GDM1 (cell line): ENCODE data around the gene BAG5.
"Not testable (repeated sequence)": the region's sequence is repeated elsewhere in the genome, so short reads cannot be mapped to it uniquely, and the experiment has no call there.

Source experiments
- DNase-seq: peaks from one replicate; lab custom pipeline; 2025; lab: John Stamatoyannopoulos, UW

Gene BAG5

GRCh38 chr14:103522649-103523574 lies 39.5 kb downstream of the BAG5 start, which contains the start of gene CKB:
TSS of gene CKB (minus strand) at chr14:103522830. CDS start at chr14:103522493, 337 bp downstream.
- no peak for DNase-seq

DNA sequence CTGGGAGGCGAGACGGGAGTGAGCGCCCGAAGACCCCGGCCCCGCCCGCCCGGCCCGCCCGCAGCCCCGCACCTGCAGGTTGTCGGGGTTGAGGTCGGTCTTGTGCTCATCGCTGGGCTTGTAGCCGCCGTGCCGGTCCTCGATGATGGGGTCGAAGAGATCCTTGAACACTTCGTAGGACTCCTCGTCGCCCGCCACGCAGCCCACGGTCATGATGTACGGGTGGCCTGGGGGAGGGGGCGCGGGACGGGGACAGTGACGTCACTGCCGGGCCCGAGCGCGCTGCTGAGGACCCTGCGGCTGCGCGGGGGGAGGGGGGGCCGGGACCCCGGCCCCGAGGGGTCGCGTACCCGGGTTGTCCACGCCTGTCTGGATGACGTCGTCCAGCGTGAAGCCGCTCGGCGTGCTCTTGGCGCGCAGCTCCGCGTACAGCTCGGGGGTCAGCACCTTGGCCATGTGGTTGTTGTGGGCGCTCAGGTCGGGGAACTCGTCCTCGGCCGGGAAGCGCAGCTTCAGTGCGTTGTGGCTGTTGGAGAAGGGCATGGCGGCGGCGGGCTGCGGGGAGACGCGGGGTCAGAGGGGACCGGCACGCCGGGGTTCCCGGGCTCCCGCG lies 40.4 kb downstream of the BAG5 start:
- no peak for DNase-seq

DNA sequence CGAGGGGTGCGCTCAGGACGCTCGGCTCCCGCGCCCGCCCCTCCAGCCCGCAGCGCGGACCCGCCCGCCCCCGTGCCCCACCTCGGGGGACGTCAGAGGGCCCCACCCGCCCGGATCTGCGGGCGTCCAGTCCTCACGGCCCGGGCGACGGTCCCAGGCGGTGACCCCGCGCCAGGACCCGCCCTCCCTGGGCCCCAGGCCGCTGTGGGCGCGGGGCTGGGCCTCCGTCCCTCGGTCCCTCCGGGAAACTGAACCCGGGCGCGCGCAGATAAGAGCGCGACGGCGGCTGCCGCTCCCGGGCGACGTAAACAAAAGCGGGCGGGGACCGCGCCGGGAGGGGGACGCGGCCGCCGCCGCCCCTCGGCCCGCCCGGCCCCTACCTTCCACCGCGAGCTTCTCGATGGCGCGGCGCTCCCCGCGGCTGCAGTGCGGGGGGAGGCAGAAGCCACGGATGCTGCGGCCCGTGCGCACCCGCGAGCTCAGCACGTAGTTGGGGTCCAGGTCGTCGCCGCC lies 41.0 kb downstream of the BAG5 start:
- no peak for DNase-seq

DNA sequence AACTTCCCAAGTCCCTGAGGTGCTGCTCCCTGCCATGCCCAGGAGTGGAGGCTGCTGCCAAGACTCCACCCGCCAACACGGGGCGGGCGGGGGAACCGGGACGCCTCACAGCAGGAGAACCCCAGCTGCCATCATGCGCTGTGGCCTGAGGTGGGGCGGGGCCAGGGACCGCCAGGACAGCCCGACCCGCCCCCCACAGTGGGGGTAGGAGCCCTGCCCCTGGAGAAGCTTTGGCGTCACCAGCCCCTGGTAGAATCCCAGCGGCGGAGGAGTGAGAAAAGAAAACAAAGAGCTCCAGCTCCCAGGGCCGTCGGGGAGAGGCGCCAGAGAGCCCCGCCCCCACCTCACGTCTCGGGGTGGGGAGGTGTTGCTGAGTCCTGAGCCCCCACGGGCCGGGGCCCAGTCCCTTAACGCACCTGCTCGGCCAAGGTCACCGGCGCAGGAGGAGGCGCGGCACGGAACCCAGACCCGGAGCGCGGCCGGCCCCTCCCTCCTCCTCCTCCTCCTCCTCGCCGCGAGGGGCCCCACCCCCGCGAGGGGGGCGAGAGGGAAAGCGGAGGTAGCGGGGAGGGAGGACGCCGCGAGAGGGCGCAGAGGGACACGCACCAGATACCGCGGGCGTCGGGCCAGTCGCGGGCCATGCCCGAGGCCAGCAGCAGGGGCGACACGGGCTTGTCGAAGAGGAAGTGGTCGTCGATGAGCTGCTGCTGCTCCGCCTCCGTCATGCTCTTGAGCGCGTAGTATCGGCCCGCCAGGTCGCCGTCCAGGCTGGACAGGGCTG lies 41.6 kb downstream of the BAG5 start:
- peak; percentile 63 for DNase-seq

GRCh38 chr14:103520269-103520656 lies 42.2 kb downstream of the BAG5 start:
- no peak for DNase-seq

DNA sequence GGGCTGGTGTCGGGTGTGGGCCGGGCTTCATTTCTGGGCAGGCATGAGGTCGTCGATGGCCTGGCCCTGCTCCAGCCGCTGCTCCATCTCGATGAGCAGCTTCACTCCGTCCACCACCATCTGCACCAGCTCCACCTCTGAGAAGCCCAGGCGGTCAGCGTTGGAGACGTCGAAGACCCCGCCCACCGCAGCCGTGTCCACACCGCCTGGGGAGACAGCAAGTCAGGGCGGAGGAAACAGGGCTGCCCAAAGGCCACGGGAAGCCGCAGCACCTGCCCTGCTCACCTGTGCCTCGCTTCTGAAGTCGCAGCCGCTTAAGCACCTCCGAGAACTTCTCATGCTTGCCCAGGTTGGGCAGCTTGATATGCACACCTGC lies 42.6 kb downstream of the BAG5 start:
- DNase-seq = no peak

DNA sequence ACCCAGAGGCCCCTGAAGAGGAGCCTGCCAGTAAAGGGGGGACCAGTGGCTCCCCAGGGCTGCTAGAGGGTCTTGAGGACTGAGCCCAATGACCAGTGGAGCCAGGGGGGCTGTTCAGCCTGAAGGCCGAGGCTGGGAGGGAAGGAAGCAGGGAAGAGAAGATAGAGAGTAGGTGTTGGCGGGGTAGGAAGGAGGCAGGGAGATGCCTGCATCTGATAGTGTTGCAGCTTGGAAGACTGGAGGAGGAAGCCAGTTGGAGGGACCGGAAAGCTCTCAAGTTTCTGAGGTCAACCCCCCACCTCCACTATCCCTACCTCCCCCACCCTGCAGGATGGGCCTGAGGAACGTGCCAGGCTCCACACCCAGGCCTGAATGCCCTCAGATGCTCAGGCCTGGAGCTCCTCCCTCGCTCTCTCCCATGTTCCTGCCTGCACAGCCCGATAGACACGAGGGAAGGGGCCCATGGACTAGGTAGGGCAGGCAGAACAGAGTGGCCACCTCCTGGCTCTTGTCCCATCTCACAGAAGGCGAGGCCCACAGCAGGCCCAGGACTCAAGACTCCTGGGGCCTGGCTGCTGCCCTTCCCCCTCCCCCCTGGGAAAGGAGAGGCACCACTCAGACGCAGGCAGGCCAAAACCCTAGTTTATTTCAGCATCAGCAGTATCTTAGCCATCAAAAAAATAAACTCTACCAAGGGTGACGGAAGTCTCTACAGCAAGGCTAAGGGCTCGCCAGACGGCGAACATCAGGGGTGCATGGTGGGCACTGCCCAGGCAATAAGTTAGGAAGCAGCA lies 43.2 kb downstream of the BAG5 start:
- peak; percentile 52 for DNase-seq

DNA sequence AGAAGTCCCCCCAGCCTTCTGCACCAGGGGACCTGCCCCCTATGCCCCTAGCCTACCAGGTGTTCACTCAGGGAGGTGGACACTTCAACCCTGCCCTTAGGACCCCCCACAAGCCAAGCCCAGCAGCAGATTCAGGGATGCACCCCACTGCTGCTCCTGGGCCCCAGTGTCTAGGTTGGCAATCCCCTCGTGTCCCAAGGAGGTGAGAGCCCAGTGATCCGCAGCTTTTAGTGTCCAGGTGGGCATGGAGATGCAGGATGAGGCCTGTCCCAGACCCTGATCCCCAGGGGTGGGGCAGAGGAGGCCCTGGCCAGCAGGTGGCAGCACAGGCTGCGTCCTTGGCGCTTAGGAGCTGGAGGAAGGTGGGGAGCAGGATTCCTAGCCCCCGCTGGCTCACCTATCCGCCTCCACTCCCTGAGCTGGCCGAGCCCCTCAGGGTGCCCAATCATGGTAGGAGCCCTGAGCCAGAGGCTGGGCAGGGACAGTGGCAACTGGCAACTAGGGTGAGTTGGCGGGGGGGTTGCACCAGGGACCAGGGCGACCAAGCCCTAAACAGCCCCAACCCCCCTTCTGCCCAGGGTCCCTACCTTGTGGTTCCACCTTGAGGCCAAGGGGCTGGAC lies 43.9 kb downstream of the BAG5 start:
- peak; percentile 42 for DNase-seq

DNA sequence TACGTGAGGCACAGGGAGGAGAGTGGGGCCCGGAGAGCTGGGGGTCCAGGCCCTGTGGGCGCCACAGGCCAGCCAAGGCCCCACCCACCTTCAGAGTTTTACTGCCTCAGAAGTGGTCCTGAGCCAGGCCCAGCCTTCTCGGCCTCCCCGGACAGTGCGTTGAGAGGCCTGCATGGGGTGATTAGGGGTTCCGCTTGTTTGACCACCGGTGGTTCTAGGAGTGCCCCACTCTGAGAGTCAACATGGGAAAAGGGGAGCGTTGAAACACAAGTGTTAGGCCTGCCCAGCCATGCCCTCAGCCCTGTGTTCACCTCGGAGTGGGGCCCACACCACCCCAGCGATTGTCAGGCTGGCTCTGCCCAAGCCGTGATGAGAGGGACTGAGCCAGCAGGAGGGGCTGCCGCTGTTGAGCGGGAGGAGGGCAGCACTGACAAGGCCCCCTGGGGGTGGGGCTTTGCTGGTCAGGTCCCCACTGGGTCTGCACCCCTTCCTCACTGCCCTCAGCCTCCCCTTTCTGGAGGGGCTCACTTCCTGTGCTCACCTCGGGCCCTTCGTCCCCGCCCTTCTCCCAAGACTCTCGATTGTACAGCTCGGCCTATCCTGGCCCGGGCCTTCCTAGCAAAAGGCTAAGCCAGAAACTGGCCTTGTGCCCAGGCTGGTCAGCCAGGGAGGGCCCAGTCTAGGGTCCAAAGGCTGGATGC lies 44.6 kb downstream of the BAG5 start:
- DNase-seq = no peak

DNA sequence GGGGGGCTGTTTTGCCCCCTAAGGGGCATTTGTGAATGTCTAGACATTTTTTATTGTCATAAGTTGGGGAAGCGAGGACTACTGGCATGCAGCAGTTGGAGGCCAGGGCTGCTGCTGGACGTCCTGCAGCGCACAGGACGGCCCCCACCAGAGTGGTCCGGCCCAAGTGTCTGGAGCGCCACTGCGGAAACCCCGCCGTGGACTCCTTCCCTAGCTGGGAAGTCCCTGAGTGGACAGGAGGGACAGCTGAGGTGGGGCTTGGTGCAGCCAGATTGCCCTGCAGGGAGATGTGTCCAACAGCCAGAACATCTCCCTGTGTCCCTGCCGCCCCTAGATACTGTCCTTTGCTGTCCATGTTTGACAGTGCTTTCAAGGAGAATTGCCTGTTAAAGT lies 45.3 kb downstream of the BAG5 start:
- DNase-seq = no peak

DNA sequence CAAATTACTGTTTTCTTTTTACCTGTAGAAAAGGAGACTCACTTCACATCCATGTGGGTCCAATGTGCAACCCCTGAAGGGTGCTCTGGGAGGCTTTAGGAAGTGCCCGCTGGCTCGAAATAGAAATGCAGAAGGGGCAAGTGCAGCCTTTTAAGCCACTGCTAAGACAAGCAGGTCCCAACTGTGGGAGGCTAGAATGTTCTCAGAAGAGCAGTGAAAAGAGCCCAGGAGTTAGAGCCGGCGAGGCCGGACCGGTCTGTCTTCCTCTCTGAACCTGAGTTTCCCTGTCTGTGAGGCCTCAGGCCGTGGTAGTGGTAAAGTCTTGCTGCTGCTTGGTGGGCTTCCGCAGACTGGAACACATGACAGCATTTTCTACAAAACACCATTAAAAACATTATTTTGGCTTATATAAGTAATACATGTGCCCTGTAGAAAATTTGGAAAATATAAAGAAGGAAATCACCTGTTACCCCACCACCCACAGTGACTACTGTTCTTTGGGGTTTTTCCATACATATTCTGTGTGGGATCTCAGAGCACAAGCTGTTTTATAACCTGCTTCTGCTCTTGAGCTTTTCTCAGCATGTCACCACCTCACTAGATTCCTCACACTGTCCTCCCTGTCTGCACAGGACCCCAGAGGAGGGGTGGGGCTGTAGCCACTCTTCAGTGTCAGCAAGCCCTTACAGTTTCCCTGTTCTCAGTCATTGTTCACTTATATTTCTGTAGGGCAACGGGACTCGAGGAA lies 45.9 kb downstream of the BAG5 start:
- DNase-seq = no peak

GRCh38 chr14:103514596-103515421 lies 47.6 kb downstream of the BAG5 start:
- DNase-seq = no peak

DNA sequence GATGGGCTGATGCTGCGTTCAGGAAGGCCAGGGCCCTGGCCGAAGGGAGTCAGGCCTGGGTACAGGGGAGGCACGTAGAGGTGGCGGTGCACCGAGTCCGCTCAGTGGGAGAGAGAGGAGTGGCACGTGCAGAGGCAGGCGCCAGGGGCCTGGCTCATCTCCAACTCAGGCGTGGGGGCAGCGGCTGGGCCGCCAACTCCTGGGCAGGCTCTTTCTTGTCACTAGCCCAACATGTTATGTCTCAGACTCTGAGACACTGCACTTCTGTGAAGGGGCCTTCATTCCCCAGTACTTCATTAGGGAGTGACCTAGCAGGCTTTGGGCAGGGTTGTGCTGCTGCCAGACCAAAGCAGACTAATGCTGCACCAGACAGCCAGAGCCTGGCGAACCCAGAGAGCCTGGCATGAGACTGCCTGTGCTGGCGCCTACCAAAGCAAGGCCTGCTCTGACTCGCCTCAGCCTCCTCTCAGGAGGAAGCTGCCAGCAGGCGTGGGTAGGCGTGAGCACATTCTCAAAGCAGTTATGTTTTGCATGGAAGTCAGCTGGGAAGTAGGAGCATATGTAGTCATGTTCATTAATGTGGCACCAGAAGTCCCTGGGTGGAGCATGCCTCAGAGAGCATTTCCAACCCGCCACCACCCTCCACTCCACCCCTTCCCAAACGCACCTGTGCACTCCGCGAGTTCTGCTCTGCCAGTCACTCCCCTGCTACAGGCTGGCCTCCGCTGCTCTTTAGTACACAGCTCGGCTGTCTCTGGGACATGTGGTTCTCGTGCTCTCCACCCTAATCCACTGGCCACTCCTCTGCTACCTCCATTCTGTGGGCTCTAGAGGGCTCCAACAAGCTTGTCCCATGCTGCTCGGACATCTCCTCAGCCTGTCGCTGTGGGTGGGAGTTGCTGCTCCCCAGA lies 49.5 kb downstream of the BAG5 start:
- DNase-seq = no peak

- not testable (repeated sequence) for DNase-seq
Observed at GRCh38 chr14:103512180-103512579, 50.3 kb downstream of the BAG5 start.

DNA sequence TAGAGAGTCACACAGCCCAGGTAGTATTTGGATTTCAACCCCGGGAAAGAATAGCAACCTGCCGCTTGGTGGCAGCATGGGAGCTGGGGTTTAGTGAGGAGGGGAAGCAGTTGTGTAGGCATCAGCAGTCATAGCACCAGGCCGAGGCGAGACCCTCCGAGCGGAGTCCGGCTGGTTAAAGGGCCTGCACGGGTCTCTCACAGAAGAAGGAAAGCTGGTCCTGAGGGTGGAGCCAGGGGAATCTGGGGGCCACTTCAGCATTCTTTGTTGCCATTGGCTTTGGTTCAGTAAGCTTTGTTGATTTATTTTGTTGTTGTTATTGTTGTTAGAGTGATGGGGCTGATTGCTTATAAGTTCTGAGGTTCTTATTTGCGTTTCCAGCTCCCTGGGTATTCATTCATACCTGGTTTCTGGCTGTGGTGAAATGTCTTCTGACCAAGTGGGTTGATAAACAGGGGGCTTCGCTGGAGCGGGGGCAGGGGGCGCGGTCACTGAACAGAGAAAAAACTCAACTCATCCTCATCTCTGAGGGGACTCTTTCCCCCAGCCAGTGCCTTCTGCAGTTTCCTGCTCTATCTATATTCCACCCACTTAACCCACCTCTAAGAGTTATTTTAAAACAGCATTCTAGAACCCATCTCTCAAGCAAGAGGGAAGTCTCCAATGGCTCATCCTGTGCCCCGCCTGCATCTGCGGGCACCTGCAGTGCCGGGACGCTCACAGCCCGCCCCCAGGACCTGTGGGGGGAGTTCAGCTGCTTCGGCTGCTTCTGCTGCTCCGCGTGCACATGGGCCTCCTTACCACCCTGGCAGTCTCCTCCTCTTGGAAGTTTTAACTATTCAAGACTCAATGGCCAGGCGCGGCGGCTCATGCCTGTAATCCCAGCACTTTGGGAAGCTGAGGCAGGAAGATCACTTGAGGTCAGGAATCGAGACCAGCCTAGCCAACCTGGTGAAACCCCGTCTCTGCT lies 51.4 kb downstream of the BAG5 start:
- DNase-seq = no peak

- no peak for DNase-seq
Observed at GRCh38 chr14:103509864-103510723, 52.4 kb downstream of the BAG5 start.
